DMS79 treated with DMSO at 0.1 percent for 48 hours (cell line): ENCODE data around the gene OR10T2.
"Not testable (repeated sequence)": the region's sequence is repeated elsewhere in the genome, so short reads cannot be mapped to it uniquely, and the experiment has no call there.

Experiments
- DNase-seq: peaks from one replicate; lab custom pipeline; 2025; lab: John Stamatoyannopoulos, UW

OR10T2 gene

DNA sequence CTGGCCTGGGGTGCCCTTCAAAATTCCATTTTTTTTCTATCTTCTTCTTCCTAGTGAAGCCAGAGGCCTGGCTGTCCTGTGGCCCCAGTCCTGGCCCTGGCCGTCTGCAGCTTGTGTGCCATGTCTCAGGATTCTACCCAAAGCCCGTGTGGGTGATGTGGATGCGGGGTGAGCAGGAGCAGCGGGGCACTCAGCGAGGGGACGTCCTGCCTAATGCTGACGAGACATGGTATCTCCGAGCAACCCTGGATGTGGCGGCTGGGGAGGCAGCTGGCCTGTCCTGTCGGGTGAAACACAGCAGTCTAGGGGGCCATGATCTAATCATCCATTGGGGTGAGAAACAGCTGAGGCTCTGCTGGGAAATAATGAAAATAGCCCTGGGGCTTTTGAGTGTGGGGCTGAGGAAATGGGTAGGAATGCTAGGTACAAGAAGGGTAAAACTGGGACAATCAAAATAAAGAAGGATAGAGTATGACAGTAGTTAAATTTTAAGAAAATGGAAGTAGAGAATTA, 43.4 kb downstream of the OR10T2 start:
- no peak for DNase-seq

DNA sequence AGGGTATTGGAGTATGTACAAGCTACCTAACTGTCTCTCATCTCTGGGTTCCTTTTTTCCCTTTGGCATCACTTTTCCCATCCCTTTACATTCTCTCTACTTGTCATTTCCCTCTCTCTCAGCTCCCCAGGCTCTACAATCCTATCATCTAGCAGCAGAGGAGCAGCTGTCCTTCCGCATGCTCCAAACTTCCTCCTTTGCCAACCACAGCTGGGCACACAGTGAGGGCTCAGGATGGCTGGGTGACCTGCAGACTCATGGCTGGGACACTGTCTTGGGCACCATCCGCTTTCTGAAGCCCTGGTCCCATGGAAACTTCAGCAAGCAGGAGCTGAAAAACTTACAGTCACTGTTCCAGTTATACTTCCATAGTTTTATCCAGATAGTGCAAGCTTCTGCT, 45.0 kb downstream of the OR10T2 start:
- no peak for DNase-seq

GRCh38 chr1:158353303-158354075, 45.8 kb downstream of the OR10T2 start, which contains the start of gene CD1E:
Gene CD1E (plus strand): TSS chr1:158353894. CDS start chr1:158353989, 95 bp downstream.
- no peak for DNase-seq

DNA sequence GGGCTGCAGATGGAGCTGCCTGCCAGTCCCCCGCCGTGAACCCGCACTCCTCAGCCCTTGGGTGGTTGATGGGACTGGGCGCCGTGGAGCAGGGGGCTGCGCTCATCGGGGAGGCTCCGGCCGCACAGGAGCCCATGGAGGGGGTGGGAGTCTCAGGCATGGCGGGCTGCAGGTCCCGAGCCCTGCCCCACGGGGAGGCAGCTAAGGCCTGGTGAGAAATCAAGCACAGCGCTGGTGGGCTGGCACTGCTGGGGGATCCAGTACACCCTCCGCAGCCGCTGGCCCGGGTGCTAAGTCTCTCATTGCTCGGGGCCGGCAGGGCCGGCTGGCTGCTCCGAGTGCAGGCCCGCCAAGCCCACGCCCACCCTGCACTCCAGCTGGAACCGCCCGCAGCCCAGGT, 50.3 kb downstream of the OR10T2 start:
- DNase-seq = not testable (repeated sequence)
